ENCODE measurements around the gene C2orf42.

The C2orf42 gene

DNA sequence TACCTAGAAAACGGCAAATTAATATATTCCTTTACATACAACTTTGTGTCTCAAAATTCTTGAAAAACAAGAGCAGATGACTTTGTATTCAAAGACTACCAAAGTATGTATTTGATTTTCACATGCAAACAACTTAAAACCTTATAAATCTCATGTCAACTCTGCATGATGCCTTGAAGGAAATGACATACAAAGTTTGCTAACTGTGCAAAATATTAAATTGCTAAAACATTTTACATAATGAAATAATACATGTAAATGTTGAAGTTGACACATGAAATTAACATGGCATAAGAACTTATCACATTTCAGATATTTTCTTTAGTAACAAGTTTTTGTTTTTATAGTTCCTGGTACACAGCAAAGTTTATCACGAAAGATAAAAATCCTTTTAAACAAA, 20.8 kb upstream of the C2orf42 start:
- TF ChIP-seq, protein P1, sequence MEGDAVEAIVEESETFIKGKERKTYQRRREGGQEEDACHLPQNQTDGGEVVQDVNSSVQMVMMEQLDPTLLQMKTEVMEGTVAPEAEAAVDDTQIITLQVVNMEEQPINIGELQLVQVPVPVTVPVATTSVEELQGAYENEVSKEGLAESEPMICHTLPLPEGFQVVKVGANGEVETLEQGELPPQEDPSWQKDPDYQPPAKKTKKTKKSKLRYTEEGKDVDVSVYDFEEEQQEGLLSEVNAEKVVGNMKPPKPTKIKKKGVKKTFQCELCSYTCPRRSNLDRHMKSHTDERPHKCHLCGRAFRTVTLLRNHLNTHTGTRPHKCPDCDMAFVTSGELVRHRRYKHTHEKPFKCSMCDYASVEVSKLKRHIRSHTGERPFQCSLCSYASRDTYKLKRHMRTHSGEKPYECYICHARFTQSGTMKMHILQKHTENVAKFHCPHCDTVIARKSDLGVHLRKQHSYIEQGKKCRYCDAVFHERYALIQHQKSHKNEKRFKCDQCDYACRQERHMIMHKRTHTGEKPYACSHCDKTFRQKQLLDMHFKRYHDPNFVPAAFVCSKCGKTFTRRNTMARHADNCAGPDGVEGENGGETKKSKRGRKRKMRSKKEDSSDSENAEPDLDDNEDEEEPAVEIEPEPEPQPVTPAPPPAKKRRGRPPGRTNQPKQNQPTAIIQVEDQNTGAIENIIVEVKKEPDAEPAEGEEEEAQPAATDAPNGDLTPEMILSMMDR (IDR thresholded peaks at IDR 0.05): no peak

DNA sequence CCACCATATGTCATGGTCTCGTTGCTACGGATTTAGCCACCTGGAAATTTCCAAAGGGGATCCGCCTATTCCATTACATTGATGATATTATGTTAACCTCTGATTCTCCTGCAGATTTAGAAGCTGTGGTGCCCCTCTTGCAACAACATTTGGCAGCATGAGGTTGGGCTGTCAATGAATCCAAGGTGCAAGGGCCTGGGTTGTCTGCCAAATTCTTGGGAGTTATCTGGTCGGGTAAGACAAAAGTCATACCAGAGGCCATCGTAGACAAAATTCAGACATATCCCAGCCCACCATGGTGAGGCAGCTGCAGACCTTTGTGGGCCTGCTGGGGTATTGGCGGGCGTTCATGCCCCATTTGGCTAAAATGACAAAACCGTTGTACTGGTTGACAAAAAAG, 13.6 kb upstream of the C2orf42 start:
- TF ChIP-seq, protein P1 (IDR thresholded peaks at IDR 0.05): no peak

DNA sequence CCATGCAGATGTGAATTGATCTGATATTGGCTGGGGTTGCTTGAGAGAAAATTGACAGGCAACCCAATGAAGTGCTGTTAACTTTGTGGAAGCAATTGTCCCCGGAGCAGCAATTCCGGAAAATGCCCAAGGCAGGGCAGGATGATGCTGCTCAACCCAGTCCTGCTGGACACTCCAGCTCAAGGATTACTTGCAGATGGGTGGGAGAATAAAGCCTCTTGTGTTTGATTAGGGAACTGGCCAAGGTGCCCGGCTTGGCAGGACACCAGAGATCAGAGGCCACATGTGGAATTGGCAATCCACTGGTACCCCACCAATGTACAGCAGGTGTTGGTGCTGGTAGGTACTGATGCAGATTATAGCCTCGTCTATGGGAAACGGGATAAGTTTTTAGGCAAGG, 12.3 kb upstream of the C2orf42 start:
- TF ChIP-seq, protein P1 (IDR thresholded peaks at IDR 0.05): no peak

DNA sequence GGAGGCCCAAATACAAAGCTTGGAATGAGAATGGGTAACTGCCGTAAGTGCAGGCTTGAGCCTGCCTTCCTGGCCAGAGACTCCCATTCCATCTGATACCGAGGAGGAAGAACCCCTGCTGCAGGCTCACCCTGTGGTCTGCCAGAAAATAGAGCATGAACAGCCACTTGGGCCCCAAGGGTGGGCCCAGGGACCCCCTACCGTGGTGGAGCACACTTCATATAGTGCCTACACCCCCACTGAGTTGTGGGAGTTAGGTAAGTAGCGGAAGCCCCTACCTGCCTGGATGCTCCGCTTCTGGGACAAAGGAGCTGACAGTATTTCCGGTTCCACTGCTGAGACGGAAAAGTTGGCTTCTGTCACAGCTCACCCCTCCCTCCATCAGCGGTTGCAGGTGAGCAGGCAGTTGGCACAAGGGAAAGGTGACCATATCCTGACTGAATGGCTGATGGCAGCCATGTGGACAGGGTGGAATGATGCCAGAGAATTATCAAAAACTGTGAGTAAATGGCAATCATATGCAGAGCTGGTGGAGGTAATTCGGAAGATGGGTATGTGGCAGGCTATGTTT, 11.5 kb upstream of the C2orf42 start:
- TF ChIP-seq, protein P1 (IDR thresholded peaks at IDR 0.05): no peak

DNA sequence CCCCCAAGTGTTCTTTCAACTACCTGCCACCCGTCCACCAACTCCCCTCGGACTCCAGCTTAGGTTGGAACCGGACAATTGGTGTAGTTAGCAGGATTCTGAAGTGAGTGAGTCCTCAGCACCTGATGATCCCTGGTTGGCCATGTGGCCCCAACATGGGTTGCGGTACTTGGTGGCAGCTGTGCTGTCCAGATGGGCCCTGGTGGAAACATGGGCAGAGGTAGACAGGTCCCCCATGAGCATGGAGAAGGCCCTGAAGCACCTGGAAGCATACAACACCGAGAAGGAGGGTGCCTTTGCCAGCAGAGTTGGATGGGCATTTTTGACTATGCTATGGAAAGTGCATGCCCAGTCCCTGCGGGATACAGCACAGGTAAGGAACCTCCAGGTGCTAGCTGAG, 11.0 kb upstream of the C2orf42 start:
- TF ChIP-seq, protein P1 (IDR thresholded peaks at IDR 0.05): no peak

DNA sequence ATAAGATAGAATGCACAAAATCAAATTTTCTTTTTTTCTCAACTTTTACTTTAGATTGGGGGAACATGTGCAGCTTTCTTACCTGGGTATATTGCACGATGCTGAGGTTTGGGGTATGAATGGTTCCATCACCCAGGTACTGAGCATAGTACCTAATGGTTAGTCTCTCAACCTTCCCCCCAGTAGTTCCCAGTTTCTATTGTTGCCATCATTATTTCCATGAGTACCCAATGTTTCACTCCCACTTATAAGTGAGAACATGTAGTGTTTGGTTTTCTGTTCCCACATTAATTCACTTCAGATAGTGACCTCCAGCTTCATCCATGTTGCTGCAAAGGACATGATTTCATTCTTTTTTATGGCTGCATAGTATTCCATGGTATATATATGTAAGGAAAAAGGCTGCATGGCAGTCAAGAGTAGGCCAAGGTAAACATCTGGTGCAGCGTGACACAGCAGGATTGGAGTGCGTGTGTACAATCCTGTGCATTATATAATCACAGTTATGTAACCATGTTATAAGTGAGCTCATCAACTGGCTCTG, 10.5 kb upstream of the C2orf42 start:
- TF ChIP-seq, protein P1 (IDR thresholded peaks at IDR 0.05): no peak

DNA sequence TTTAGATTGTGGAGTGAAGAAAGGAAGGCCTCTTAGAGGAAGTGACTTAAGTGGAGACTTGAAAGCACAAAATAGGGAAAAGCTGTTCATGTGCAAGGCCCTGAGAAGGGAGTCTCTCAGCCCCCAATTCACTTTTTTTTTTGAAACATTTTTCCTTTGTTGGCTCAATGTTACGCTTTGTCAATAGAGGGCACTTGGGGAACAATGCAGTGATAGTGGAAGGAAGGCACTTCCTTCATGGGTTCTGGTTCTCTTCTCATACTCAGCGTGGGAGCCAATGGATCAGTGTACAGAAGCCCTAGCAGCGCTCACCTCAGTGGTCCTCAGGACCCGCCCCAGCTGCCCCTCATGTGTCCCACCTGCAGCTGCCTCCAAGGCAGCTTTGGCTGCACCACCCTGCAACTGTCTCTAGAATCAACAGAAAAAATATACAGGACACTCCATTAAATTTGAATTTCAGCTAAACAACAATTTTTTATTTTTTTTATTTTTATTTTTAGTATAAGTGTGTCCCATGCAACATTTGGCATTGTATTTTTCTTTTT, 8.6 kb upstream of the C2orf42 start:
- TF ChIP-seq, protein P1 (IDR thresholded peaks at IDR 0.05): no peak

Measured in LNCAP (cell line).